ENCODE results near the gene OIT3. TPM values are rescaled to one million over a fixed set of nuclear protein-coding genes. Genes with fewer than 3 reads are reported as not detected.

Gene OIT3
- total RNA-seq, 1 experiment from 2014 or later = not detected

DNA sequence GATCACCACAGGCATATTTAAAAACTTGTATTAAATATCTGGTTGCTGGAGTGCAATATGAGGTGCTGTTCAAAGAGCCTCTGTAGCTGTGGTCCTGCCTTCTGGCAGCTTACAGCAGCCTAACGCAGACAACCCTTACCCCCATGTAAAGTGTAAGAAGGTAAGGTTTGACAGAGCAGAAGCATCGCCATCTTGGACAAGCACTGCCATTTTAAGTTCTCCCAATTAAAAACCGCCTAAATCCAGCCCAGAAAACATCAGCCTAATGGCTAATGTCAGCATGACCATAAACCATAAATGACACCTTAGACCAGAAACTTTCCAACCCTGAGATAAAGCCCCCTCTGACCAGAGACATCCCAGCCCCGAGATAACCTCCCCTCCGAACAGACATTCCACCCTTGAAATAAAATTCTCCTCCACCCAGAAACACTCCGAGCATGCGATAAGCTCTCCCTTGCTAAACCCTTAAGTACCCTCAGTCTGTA lies 5.3 kb upstream of the OIT3 start:
- BruUV-seq (replicated peaks) = no TSS peak

DNA sequence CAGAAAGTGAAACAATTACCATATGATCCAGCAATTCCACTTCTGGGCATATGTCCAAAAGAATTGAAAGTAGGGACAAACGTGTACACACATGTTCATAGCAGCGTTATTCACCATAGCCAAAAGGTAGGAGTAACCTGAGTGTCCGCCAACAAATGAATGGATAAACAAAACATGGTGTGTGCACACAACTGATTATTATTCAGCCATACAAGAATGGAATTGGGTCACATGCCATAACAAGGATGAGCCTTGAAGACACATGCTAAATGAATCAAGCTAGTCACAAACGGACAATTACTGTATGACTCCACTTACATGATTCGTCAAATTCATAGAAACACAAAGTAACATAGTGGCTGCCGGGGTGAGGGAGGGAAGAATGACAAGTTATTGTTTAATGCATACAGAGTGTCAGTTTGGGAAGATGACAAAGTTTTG lies 4.1 kb upstream of the OIT3 start:
- ChIA-PET CTCF (no interaction called here), POLR2A (no interaction called here)
- no peaks in the 10 kb centered on the region for H3K9me3 ChIP-seq (ENCODE audit: control insufficient read depth, insufficient read depth, low read depth, low read length)
- intact Hi-C loops (cut with micrococcal nuclease; ENCODE audit: unreplicated experiment) = no loop called here
- TF ChIP-seq, protein P1, sequence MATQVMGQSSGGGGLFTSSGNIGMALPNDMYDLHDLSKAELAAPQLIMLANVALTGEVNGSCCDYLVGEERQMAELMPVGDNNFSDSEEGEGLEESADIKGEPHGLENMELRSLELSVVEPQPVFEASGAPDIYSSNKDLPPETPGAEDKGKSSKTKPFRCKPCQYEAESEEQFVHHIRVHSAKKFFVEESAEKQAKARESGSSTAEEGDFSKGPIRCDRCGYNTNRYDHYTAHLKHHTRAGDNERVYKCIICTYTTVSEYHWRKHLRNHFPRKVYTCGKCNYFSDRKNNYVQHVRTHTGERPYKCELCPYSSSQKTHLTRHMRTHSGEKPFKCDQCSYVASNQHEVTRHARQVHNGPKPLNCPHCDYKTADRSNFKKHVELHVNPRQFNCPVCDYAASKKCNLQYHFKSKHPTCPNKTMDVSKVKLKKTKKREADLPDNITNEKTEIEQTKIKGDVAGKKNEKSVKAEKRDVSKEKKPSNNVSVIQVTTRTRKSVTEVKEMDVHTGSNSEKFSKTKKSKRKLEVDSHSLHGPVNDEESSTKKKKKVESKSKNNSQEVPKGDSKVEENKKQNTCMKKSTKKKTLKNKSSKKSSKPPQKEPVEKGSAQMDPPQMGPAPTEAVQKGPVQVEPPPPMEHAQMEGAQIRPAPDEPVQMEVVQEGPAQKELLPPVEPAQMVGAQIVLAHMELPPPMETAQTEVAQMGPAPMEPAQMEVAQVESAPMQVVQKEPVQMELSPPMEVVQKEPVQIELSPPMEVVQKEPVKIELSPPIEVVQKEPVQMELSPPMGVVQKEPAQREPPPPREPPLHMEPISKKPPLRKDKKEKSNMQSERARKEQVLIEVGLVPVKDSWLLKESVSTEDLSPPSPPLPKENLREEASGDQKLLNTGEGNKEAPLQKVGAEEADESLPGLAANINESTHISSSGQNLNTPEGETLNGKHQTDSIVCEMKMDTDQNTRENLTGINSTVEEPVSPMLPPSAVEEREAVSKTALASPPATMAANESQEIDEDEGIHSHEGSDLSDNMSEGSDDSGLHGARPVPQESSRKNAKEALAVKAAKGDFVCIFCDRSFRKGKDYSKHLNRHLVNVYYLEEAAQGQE (IDR thresholded peaks at IDR 0.05; ENCODE audit: insufficient read depth in 1 of 2, low read depth in 2 of 2, low read length in 1 of 2) = no peak
- TF ChIP-seq POLR2AphosphoS5 (IDR thresholded peaks at IDR 0.05; ENCODE audit: low read depth, low read length) (no peak), SIN3A (IDR thresholded peaks at IDR 0.05; ENCODE audit: borderline replicate concordance, insufficient read depth, low read depth, low read length) (no peak), TCF7L2 (IDR thresholded peaks at IDR 0.05; ENCODE audit: low read depth, low read length) (no peak)
- TF ChIP-seq, protein P2, sequence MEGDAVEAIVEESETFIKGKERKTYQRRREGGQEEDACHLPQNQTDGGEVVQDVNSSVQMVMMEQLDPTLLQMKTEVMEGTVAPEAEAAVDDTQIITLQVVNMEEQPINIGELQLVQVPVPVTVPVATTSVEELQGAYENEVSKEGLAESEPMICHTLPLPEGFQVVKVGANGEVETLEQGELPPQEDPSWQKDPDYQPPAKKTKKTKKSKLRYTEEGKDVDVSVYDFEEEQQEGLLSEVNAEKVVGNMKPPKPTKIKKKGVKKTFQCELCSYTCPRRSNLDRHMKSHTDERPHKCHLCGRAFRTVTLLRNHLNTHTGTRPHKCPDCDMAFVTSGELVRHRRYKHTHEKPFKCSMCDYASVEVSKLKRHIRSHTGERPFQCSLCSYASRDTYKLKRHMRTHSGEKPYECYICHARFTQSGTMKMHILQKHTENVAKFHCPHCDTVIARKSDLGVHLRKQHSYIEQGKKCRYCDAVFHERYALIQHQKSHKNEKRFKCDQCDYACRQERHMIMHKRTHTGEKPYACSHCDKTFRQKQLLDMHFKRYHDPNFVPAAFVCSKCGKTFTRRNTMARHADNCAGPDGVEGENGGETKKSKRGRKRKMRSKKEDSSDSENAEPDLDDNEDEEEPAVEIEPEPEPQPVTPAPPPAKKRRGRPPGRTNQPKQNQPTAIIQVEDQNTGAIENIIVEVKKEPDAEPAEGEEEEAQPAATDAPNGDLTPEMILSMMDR (IDR thresholded peaks at IDR 0.05) = no peak
- DNase-seq (ENCODE audit: low read depth, low spot score) = no peak
- H3K27me3 ChIP-seq (ENCODE audit: control insufficient read depth, insufficient read depth, low read length) = no peaks in the 10 kb centered on the region
- no peak overlapping the region for H3K27ac ChIP-seq (ENCODE audit: low read length)
- H3K4me1 ChIP-seq (ENCODE audit: control insufficient read depth, insufficient read depth, low read length) = no peaks in the 10 kb centered on the region
- no TSS peak for BruUV-seq (replicated peaks)
- H3K4me3 ChIP-seq (ENCODE audit: low read depth in 2 of 2, low read length in 2 of 2) = no peak overlapping the region
- H3K36me3 ChIP-seq (ENCODE audit: control insufficient read depth, insufficient read depth, low read length) = no peaks in the 10 kb centered on the region
- in situ Hi-C loops (cut with HindIII; ENCODE audit: low pct_unique_long_range_greater_than_20kb, low sequenced_read_pairs) = no loop called here
- no peak for ATAC-seq

More for the DNA sequence above, 5.3 kb upstream of the OIT3 start:
- ATAC-seq (no peak), DNase-seq (ENCODE audit: low read depth, low spot score) (no peak)
- intact Hi-C loops (cut with micrococcal nuclease; ENCODE audit: unreplicated experiment) (no loop called here), in situ Hi-C loops (cut with HindIII; ENCODE audit: low pct_unique_long_range_greater_than_20kb, low sequenced_read_pairs) (no loop called here)
- no peaks in the 10 kb centered on the region for H3K4me1 ChIP-seq (ENCODE audit: control insufficient read depth, insufficient read depth, low read length)
- no peak overlapping the region for H3K4me3 ChIP-seq (ENCODE audit: low read depth in 2 of 2, low read length in 2 of 2)
- no peaks in the 10 kb centered on the region for H3K36me3 ChIP-seq (ENCODE audit: control insufficient read depth, insufficient read depth, low read length)
- CTCF ChIA-PET = no interaction called here
- H3K27me3 ChIP-seq (ENCODE audit: control insufficient read depth, insufficient read depth, low read length) = no peaks in the 10 kb centered on the region
- POLR2A ChIA-PET = interaction anchor here (0.6 kb wide), 1 partner anchor 276 kb away, joined by 8 read pairs; no protein-coding TSS in a partner anchor
- H3K9me3 ChIP-seq (ENCODE audit: control insufficient read depth, insufficient read depth, low read depth, low read length) = no peaks in the 10 kb centered on the region
- TF ChIP-seq SIN3A (IDR thresholded peaks at IDR 0.05; ENCODE audit: borderline replicate concordance, insufficient read depth, low read depth, low read length) (no peak), TCF7L2 (IDR thresholded peaks at IDR 0.05; ENCODE audit: low read depth, low read length) (no peak), POLR2AphosphoS5 (IDR thresholded peaks at IDR 0.05; ENCODE audit: low read depth, low read length) (no peak)
- TF ChIP-seq, protein P1 (IDR thresholded peaks at IDR 0.05; ENCODE audit: insufficient read depth in 1 of 2, low read depth in 2 of 2, low read length in 1 of 2) = no peak
- TF ChIP-seq, protein P2 (IDR thresholded peaks at IDR 0.05) = no peak
- H3K27ac ChIP-seq (ENCODE audit: low read length) = no peak overlapping the region
